IPS DF 4.7 (cell line): Measurements from ENCODE around the gene PACRGL.
A peak's percentile ranks its signal among the peaks of the same experiment; 100 is the strongest.
"Not testable (repeated sequence)": the region's sequence is repeated elsewhere in the genome, so short reads cannot be mapped to it uniquely, and the experiment has no call there.

Experiments used
- DNase-seq: peaks from one replicate; pipeline ENCODE4 v3.0.0-alpha.2; 2013; ENCODE audit warnings: low spot score; ENCODE audit errors: extremely low read depth

The PACRGL gene

GRCh38 chr4:20723463-20723862, 23.2 kb downstream of the PACRGL start:
- DNase-seq = no peak

- no peak for DNase-seq
Measured at GRCh38 chr4:20724915-20725314, 24.7 kb downstream of the PACRGL start.

GRCh38 chr4:20735931-20736330, 35.7 kb downstream of the PACRGL start:
- no peak for DNase-seq

GRCh38 chr4:20746000-20746399, 45.7 kb downstream of the PACRGL start:
- not testable (repeated sequence) for DNase-seq

- no peak for DNase-seq
Measured at GRCh38 chr4:20752641-20753040, 52.4 kb downstream of the PACRGL start.

GRCh38 chr4:20754036-20754435, 53.8 kb downstream of the PACRGL start:
- DNase-seq = no peak

DNA sequence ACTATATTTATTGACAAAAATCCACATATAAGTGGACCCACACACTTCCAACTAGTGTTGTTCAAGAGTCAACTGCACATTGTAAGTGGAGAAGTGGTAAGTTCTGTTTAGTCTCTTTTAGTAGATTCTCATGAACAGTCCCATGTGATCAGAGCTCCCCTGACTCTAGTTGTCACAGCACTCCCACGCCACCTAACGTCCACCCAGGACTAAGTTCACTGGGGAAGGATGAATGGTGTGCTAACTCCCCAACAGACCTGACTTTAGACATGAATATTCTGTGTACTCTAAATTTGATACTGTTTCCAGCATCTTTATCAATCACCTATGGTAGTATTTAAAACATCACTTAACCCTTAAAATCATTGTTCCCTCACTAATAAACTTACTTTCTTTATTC, 59.8 kb downstream of the PACRGL start:
- DNase-seq = no peak

- DNase-seq = no peak
Measured at GRCh38 chr4:20761382-20761781, 61.1 kb downstream of the PACRGL start.

DNA sequence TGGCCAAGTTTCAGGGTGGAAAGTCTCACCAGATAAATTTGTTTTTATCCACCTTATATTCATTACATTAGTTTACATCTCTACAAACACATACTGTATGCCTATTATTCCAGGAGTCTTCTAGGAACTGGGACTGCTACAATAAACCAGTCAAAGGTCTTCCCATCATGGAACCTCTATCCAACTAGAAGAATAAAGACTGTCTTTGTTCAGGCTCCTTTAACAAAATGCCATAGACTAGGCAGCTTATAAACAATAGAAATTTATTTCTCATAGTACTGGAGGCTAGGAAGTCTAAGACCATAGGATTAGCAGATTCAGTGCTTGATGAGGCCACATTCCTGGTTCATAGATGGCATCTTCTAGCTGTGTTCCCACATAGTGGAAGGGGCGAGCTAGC, 61.6 kb downstream of the PACRGL start:
- DNase-seq = no peak

GRCh38 chr4:20764366-20764992, 64.2 kb downstream of the PACRGL start:
- no peak for DNase-seq

GRCh38 chr4:20773144-20773997, 73.1 kb downstream of the PACRGL start:
- peak; percentile 71 for DNase-seq

DNA sequence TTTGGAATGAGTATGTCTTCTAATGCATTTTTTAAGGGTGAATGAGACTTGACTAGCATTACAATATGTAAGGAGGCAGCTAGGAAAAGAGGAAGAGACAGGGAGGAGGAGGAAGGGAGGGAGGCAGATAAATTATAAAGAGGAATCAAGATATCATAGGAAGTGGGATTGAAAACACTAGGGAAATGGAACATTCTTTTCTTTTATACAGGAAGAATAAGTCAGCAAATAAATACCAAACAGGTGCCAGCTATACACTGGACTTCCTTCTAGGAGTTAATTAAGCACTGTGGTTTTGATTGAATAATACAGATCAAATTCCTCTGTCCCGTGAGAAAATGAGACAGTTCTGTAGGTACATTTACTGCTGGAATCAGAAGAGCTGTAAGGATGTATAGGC, 78.6 kb downstream of the PACRGL start:
- DNase-seq = no peak

DNA sequence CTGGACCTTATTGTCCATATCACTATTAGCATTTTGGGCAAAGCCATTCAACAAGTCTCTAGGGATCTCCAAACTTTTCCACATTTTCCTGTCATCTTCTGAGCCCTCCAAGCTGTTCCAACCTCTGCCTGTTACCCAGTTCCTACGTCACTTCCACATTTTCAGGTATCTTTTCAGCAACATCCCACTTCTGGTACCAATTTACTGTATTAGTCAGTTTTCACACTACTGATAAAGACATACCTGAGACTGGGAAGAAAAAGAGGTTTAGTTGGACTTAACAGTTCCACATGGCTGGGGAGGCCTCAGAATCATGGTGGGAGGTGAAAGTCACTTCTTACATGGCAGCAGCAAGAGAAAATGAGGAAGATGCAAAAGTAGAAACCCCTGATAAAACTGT, 82.9 kb downstream of the PACRGL start:
- DNase-seq = not testable (repeated sequence)

DNA sequence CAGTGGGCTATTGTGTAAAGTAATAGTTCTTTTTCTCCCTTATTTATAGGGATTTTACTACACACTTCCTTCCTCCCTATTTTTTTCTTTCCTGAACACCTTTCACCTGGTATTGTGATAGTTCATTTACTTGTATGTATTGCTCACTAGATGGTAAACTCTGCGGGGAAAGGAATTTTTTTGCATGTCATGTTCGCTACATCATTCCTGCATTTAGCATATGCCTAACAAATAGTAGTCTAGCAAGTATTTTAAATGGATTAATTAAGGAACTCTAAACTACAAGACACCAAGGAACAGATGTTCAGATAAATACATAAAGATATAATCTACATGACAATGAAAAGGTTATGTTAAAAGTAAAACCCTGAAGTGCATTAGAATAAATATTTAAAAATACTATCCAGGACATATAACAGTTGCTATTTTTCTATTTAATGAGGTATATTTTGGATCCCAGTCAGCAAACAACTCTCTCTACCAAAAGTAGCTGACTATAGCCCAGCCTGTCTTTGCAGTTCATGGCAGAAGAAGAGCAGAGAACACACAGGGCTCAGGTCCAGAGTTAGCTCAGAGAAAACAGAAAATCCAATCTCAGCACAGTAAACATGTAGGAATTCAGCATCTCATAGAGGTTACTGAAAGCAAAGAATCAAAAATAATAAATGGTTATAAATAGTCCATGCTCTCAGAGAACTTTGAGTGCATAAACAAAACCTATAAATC, 87.8 kb downstream of the PACRGL start:
- DNase-seq = no peak
